NT2/D1 (cell line): ENCODE data around the gene LRRC8A.

Source experiments
- SUZ12 ChIP-seq: IDR thresholded peaks from 2 replicates; pipeline ENCODE4 v1.6.1; 2011; ENCODE audit not compliant: insufficient read length, insufficient read depth; ENCODE audit errors: extremely low read depth
- YY1 ChIP-seq: IDR thresholded peaks from 2 replicates; pipeline ENCODE4 v1.6.1; 2011; ENCODE audit not compliant: insufficient read length, insufficient read depth
- ZNF274 ChIP-seq: IDR thresholded peaks from 2 replicates; pipeline ENCODE4 v1.6.1; 2011; ENCODE audit warnings: mild to moderate bottlenecking, low read depth, low read length

- no peak for TF ChIP-seq ZNF274
- TF ChIP-seq YY1 = no peak
- no peak for TF ChIP-seq SUZ12
Measured at GRCh38 chr9:128835246-128836210, 46.4 kb upstream of the LRRC8A start.
